Skeletal muscle satellite cell (primary cell): Measurements from ENCODE around the gene TFF3.
"Not testable (repeated sequence)": the region's sequence is repeated elsewhere in the genome, so short reads cannot be mapped to it uniquely, and the experiment has no call there.

Experiments used
- H3K27me3 ChIP-seq: 2 replicates; pipeline ENCODE4 v1.7.0; 2013; ENCODE audit warnings: low read length; ENCODE audit not compliant: control insufficient read depth, insufficient read depth
- H3K36me3 ChIP-seq: 2 replicates; pipeline ENCODE4 v1.7.0; 2013; ENCODE audit warnings: mild to moderate bottlenecking, control low read depth, low read length; ENCODE audit not compliant: insufficient read depth
- H3K4me1 ChIP-seq: 2 replicates; pipeline ENCODE4 v1.7.0; 2013; ENCODE audit warnings: low read length; ENCODE audit not compliant: control insufficient read depth, insufficient read depth
- H3K4me2 ChIP-seq: 2 replicates; pipeline ENCODE4 v1.7.0; 2013; ENCODE audit warnings: mild to moderate bottlenecking, low read length
- H3K4me3 ChIP-seq: 2 replicates; pipeline ENCODE4 v1.7.0; 2013; ENCODE audit warnings: low read length
- H3K9ac ChIP-seq: 2 replicates; pipeline ENCODE4 v1.7.0; 2013; ENCODE audit warnings: mild to moderate bottlenecking, low read depth, low read length, moderate library complexity
- H3K9me3 ChIP-seq: replicated peaks from 2 replicates; pipeline ENCODE4 v1.7.0; 2013; ENCODE audit warnings: mild to moderate bottlenecking, control low read depth, low read length

TFF3 gene

GRCh38 chr21:42300045-42300583 lies 15.1 kb downstream of the TFF3 start:
- H3K27me3 ChIP-seq, result peaks cover 21% of the 10 kb centered on the region
- no peaks in the 10 kb centered on the region for H3K4me1 ChIP-seq
- H3K4me2 ChIP-seq, result no peak overlapping the region
- H3K4me3 ChIP-seq, result no peak overlapping the region
- no peaks in the 10 kb centered on the region for H3K9me3 ChIP-seq
- no peaks in the 10 kb centered on the region for H3K36me3 ChIP-seq
- no peak overlapping the region for H3K9ac ChIP-seq

- no peak overlapping the region for H3K4me2 ChIP-seq
- H3K4me3 ChIP-seq, result no peak overlapping the region
- H3K9ac ChIP-seq, result no peak overlapping the region
- H3K4me1 ChIP-seq, result no peaks in the 10 kb centered on the region
- H3K27me3 ChIP-seq, result peaks cover 18% of the 10 kb centered on the region
- H3K9me3 ChIP-seq, result no peaks in the 10 kb centered on the region
- H3K36me3 ChIP-seq, result no peaks in the 10 kb centered on the region
Measured at GRCh38 chr21:42299324-42300044, 15.7 kb downstream of the TFF3 start.

- H3K27me3 ChIP-seq, result peaks cover 15% of the 10 kb centered on the region
- no peaks in the 10 kb centered on the region for H3K9me3 ChIP-seq
- H3K4me1 ChIP-seq, result no peaks in the 10 kb centered on the region
- no peak overlapping the region for H3K4me3 ChIP-seq
- no peak overlapping the region for H3K9ac ChIP-seq
- H3K36me3 ChIP-seq, result no peaks in the 10 kb centered on the region
- H3K4me2 ChIP-seq, result no peak overlapping the region
Measured at GRCh38 chr21:42298657-42299056, 16.6 kb downstream of the TFF3 start.

- H3K27me3 ChIP-seq, result peaks cover 11% of the 10 kb centered on the region
- H3K4me3 ChIP-seq, result no peak overlapping the region
- H3K4me2 ChIP-seq, result no peak overlapping the region
- no peaks in the 10 kb centered on the region for H3K4me1 ChIP-seq
- no peaks in the 10 kb centered on the region for H3K9me3 ChIP-seq
- no peak overlapping the region for H3K9ac ChIP-seq
- no peaks in the 10 kb centered on the region for H3K36me3 ChIP-seq
Measured at GRCh38 chr21:42298237-42298636, 17.0 kb downstream of the TFF3 start.

GRCh38 chr21:42297377-42297776 lies 17.8 kb downstream of the TFF3 start:
- Histone ChIP-seq H3K4me1 (no peaks in the 10 kb centered on the region), H3K4me2 (no peak overlapping the region), H3K4me3 (no peak overlapping the region), H3K9me3 (no peaks in the 10 kb centered on the region), H3K9ac (no peak overlapping the region), H3K36me3 (no peaks in the 10 kb centered on the region), H3K27me3 (peaks cover 8% of the 10 kb centered on the region)

- H3K4me2 ChIP-seq, result no peak overlapping the region
- no peaks in the 10 kb centered on the region for H3K36me3 ChIP-seq
- no peak overlapping the region for H3K4me3 ChIP-seq
- no peaks in the 10 kb centered on the region for H3K9me3 ChIP-seq
- H3K27me3 ChIP-seq, result peaks cover 4% of the 10 kb centered on the region
- no peak overlapping the region for H3K9ac ChIP-seq
- no peaks in the 10 kb centered on the region for H3K4me1 ChIP-seq
Measured at GRCh38 chr21:42296501-42296900, 18.7 kb downstream of the TFF3 start.

GRCh38 chr21:42295845-42296244 lies 19.4 kb downstream of the TFF3 start:
- Histone ChIP-seq H3K9me3 (no peaks in the 10 kb centered on the region), H3K4me1 (no peaks in the 10 kb centered on the region), H3K9ac (no peak overlapping the region), H3K27me3 (peaks cover 4% of the 10 kb centered on the region), H3K4me2 (no peak overlapping the region), H3K36me3 (no peaks in the 10 kb centered on the region), H3K4me3 (no peak overlapping the region)

GRCh38 chr21:42294273-42294880 lies 20.8 kb downstream of the TFF3 start:
- H3K27me3 ChIP-seq, result peaks cover 4% of the 10 kb centered on the region
- H3K4me3 ChIP-seq, result no peak overlapping the region
- no peaks in the 10 kb centered on the region for H3K4me1 ChIP-seq
- no peaks in the 10 kb centered on the region for H3K9me3 ChIP-seq
- no peak overlapping the region for H3K4me2 ChIP-seq
- H3K36me3 ChIP-seq, result no peaks in the 10 kb centered on the region
- no peak overlapping the region for H3K9ac ChIP-seq

GRCh38 chr21:42293649-42294272 lies 21.4 kb downstream of the TFF3 start:
- Histone ChIP-seq H3K4me1 (no peaks in the 10 kb centered on the region), H3K4me3 (no peak overlapping the region), H3K4me2 (no peak overlapping the region), H3K9me3 (no peaks in the 10 kb centered on the region), H3K36me3 (no peaks in the 10 kb centered on the region), H3K27me3 (peaks cover 4% of the 10 kb centered on the region), H3K9ac (no peak overlapping the region)

GRCh38 chr21:42292563-42293142 lies 22.6 kb downstream of the TFF3 start:
- not testable (repeated sequence) for H3K9ac ChIP-seq, H3K27me3 ChIP-seq, H3K9me3 ChIP-seq, H3K4me1 ChIP-seq, H3K4me2 ChIP-seq, H3K36me3 ChIP-seq, H3K4me3 ChIP-seq

GRCh38 chr21:42291751-42292562 lies 23.3 kb downstream of the TFF3 start:
- Histone ChIP-seq H3K4me1 (no peaks in the 10 kb centered on the region), H3K4me3 (no peak overlapping the region), H3K9me3 (no peaks in the 10 kb centered on the region), H3K4me2 (no peak overlapping the region), H3K36me3 (no peaks in the 10 kb centered on the region), H3K27me3 (no peaks in the 10 kb centered on the region), H3K9ac (no peak overlapping the region)
